ENCODE results near the gene NOTUM.

DNA sequence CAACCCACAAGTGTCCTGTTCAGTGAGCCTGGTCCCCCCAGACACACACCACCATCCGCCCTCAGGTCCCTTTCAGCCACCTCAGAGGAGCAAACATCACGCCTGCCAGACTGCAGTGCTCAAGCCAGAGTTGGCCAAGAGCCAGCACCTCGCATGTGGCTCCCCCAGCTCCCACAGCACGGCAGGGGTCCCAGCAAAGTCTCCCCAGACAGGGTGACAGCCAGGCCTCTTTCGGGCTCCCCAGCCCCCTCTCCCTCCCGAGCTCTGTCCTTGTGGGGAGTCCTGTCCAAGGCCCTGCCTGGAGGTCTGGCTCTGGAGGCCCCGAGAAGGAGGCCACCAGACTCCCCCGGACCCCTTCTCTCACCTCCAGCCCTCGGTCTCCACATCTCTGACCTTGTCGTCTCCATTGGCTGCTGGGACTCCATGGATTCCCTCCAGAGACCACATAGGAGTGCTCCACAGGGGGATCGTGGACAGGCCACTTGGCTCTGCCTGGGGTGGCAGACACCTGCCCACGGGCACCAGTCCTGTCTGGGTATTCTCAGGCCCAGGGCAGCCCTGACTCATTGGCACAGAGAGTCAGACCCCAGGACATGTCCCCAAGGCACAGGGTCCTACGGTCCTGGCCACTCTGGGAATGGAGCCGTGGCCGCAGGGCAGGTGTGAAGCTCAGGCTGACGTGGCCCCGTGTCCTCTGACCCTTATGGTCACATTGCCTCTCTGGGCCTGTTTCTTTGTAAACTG is 12.2 kb downstream of the NOTUM start:
- TF ChIP-seq POLR2A (IDR thresholded peaks at IDR 0.05) (no peak), POLR2AphosphoS5 (IDR thresholded peaks at IDR 0.05; ENCODE audit: insufficient read depth in 1 of 2, low read depth in 1 of 2) (no peak)
- TF ChIP-seq, protein P1, sequence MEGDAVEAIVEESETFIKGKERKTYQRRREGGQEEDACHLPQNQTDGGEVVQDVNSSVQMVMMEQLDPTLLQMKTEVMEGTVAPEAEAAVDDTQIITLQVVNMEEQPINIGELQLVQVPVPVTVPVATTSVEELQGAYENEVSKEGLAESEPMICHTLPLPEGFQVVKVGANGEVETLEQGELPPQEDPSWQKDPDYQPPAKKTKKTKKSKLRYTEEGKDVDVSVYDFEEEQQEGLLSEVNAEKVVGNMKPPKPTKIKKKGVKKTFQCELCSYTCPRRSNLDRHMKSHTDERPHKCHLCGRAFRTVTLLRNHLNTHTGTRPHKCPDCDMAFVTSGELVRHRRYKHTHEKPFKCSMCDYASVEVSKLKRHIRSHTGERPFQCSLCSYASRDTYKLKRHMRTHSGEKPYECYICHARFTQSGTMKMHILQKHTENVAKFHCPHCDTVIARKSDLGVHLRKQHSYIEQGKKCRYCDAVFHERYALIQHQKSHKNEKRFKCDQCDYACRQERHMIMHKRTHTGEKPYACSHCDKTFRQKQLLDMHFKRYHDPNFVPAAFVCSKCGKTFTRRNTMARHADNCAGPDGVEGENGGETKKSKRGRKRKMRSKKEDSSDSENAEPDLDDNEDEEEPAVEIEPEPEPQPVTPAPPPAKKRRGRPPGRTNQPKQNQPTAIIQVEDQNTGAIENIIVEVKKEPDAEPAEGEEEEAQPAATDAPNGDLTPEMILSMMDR (IDR thresholded peaks at IDR 0.05) = no peak
